K562 (cell line): ENCODE results near the gene NDUFB10. TPM values are rescaled to one million over a fixed set of nuclear protein-coding genes. Genes with fewer than 3 reads are reported as not detected.

ENCODE experiments used
- ATF3 ChIP-seq, 2 experiments: fragments of 450-650 bp in 1 of 2; sonication (generic) in 1 of 2; formaldehyde crosslinking in 1 of 2; IDR thresholded peaks in 1 of 2; conservative IDR thresholded peaks in 1 of 2; 2 replicates each; pipeline versions ENCODE4 v1.6.1 to v1.8.1; 2016 to 2023; ENCODE audit warnings: mild to moderate bottlenecking in 2 of 2, moderate library complexity in 2 of 2, inconsistent platforms in 1 of 2, missing genetic modification reagents in 1 of 2
- CBFB ChIP-seq: sonication (generic); formaldehyde crosslinking; IDR thresholded peaks from 2 replicates; pipeline ENCODE4 v1.4.0; 2020; ENCODE audit warnings: mild to moderate bottlenecking, missing genetic modification reagents
- EWSR1 ChIP-seq: fragments of 450-650 bp; IDR thresholded peaks from 2 replicates; pipeline ENCODE4 v1.6.1; 2018; ENCODE audit warnings: borderline replicate concordance, mild to moderate bottlenecking, low read depth, moderate library complexity; ENCODE audit not compliant: partially characterized antibody
- JUND ChIP-seq, 2 experiments: IDR thresholded peaks; 2 replicates in 1 of 2; 3 replicates in 1 of 2; pipeline ENCODE4 v1.6.1; 2011; ENCODE audit warnings: borderline replicate concordance in 2 of 2, low read depth in 2 of 2, low read length in 2 of 2, improper control_type of control experiment in 1 of 2, missing biosample characterization in 1 of 2, missing genetic modification characterization in 1 of 2, missing genetic modification reagents in 1 of 2
- LCOR ChIP-seq: sonication (generic); formaldehyde crosslinking; IDR thresholded peaks from 2 replicates; pipeline ENCODE4 v1.8.0; 2022; ENCODE audit warnings: mild to moderate bottlenecking, missing genetic modification reagents
- NR1H2 ChIP-seq: sonication (generic); formaldehyde crosslinking; IDR thresholded peaks from 2 replicates; pipeline ENCODE4 v1.4.0; 2020; ENCODE audit warnings: mild to moderate bottlenecking, missing genetic modification reagents
- POLR2A ChIP-seq: fragments of 450-650 bp; conservative IDR thresholded peaks from 2 replicates; pipeline ENCODE4 v1.6.1; 2016
- STAT5B ChIP-seq: fragments of 250-450 bp; sonication (Bioruptor Pico); IDR thresholded peaks from 2 replicates; pipeline ENCODE4 v1.8.0; 2021; ENCODE audit warnings: mild to moderate bottlenecking, inconsistent platforms
- U2AF1 ChIP-seq: fragments of 200-400 bp; formaldehyde crosslinking; optimal IDR thresholded peaks from 2 replicates; pipeline ENCODE3; 2017; ENCODE audit warnings: mild to moderate bottlenecking, low read depth, low read length, moderate library complexity
- YY1 ChIP-seq, 3 experiments: IDR thresholded peaks; 2 replicates each; pipeline ENCODE4 v1.6.1; 2011; ENCODE audit warnings: low read length in 2 of 3, mild to moderate bottlenecking in 2 of 3, moderate library complexity in 2 of 3, borderline replicate concordance in 1 of 3, control low read depth in 1 of 3, low read depth in 1 of 3; ENCODE audit not compliant: insufficient read depth in 3 of 3, insufficient replicate concordance in 2 of 3, control insufficient read depth in 1 of 3, insufficient read length in 1 of 3; ENCODE audit errors: extremely low read depth in 1 of 3
- ZC3H11A ChIP-seq: IDR thresholded peaks from 2 replicates; pipeline ENCODE4 v1.6.1; 2012; ENCODE audit warnings: low read depth, low read length, improper control_type of control experiment
- ZNF277 ChIP-seq: fragments of 250-450 bp; sonication (Bioruptor Pico); IDR thresholded peaks from 2 replicates; pipeline ENCODE4 v1.8.0; 2022; ENCODE audit warnings: inconsistent platforms, mild to moderate bottlenecking, moderate library complexity, borderline replicate concordance
- ZNF583 ChIP-seq: fragments of 250-450 bp; sonication (Bioruptor Pico); IDR thresholded peaks from 2 replicates; pipeline ENCODE4 v1.4.0; 2020
- ZNF644 ChIP-seq: fragments of 200-800 bp; sonication (Bioruptor generic); IDR thresholded peaks from 2 replicates; pipeline ENCODE4 v1.6.1; 2016; ENCODE audit warnings: low read depth, missing genetic modification characterization, missing compliant biosample characterization
- polyA plus RNA-seq, 8 experiments: library from polyadenylated mRNA; depleted of rRNA in 4 of 8; stranded (reverse) in 5 of 8; unstranded in 3 of 8; fragments of >200 nt; fragmentation: Nextera tagmentation in 2 of 8; fragmentation: Illumina TruSeq in 1 of 8; extraction: Ambion mirVana in 2 of 8; extraction: Trizol in 1 of 8; gene quantifications; 2 replicates each; pipeline versions ENCODE4 v1.2.1 to v1.2.3, GENCODE V29; 2011 to 2014; ENCODE audit warnings: inconsistent platforms in 1 of 8, missing spikeins in 1 of 8
- total RNA-seq, 7 experiments: library from RNA; depleted of rRNA in 6 of 7; stranded (reverse); fragments of >200 nt in 6 of 7; fragmentation: Illumina TruSeq in 2 of 7; extraction: Trizol in 2 of 7; gene quantifications; 2 replicates each; pipeline versions ENCODE4 v1.2.1 to v1.2.3, GENCODE V29; 2011 to 2021; ENCODE audit warnings: low replicate concordance in 1 of 7

Gene NDUFB10
- total and polyA plus RNA-seq, 9 of the 15 experiments (the other 6 are each of a cell fraction or from before 2014, with no cell fraction given), result 69.3 to 527 (median 161) TPM

- TF ChIP-seq JUND (IDR thresholded peaks at IDR 0.05; ENCODE audit: borderline replicate concordance, low read depth, low read length) (no peak), JUND (tag; IDR thresholded peaks at IDR 0.05; ENCODE audit: borderline replicate concordance, low read depth, low read length) (peak; percentile 56; the same call in 1 of the 3 replicates), YY1 (IDR thresholded peaks at IDR 0.05; ENCODE audit: borderline replicate concordance in 1 of 3, control insufficient read depth in 1 of 3, extremely low read depth in 1 of 3, insufficient read depth in 3 of 3, insufficient read length in 1 of 3, insufficient replicate concordance in 2 of 3, low read depth in 1 of 3, low read length in 2 of 3) (peak; percentile 90 to 99 (median 98)), ATF3 (IDR thresholded peaks at IDR 0.05) (no peak), ATF3 (CRISPR knock-in tag; conservative IDR thresholded peaks at IDR 0.05) (no peak), POLR2A (peak; percentile 74), EWSR1 (no peak), U2AF1 (peak; percentile 87), ZNF644 (peak; percentile 94), NR1H2 (CRISPR knock-in tag) (no peak), ZNF583 (CRISPR knock-in tag) (peak; percentile 79; the same call in 1 of the 2 replicates), STAT5B (no peak), CBFB (CRISPR knock-in tag) (peak; percentile 93), ZNF277 (CRISPR knock-in tag) (no peak), ZC3H11A (no peak), LCOR (CRISPR knock-in tag) (peak; percentile 84)
Observed at GRCh38 chr16:1983544-1984346, 24.4 kb downstream of the NDUFB10 start, which contains the start of gene GFER (continued).
